ENCODE results near the gene MAML1.

Gene MAML1

DNA sequence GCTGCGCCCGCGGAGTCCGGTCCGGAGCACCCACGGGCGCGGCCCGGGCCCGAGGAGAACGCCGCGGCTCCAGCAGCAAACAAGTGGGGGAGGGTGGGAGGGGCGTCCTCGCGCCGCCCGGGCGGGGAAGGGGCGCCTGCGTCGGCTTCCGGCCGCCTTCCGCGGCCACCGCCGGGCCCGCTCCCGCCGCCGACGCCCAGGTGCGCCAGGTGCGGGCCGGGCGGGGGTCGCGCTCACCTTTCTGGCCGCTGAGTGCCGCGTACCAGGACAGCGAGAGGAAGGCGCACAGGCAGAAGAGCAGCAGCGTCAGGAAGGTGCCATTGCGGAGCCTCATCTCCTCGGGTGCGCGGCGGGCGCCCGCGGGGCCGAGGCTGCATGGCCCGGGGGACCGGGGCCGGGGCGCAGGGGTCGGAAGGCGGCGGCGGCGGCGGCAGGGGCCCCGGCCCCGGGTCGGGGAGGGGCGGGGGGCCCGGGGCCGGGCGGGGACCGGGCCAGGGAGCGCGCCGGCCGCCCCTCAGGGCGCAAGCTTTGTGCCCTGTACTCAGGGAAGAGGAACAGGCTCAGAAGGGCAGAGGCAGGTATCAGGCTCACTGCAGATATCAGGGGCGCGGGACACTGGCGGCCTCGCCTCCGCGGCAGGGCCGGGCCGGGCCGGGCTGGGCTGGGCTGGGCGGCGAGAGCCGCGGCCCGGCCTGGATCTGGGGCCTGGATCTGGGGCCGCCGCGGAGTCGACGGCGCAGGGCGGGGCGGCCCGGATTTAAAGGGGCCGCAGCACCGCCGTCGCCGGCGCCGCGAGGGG is 73.8 kb downstream of the MAML1 start, which contains the start of gene MGAT4B:
TSS of gene MGAT4B (minus strand) at position 617 of the 799 bp plus-strand sequence. CDS start at position 334, 283 bp downstream.
- Histone ChIP-seq H3K4me2 (ENCODE audit: low read depth, low read length, poor library complexity, severe bottlenecking) (peak within 1 kb of the TSS; percentile 85), H3K4me1 (ENCODE audit: insufficient read depth, low read length, poor library complexity, severe bottlenecking) (peaks cover 14% of the 10 kb centered on the region), H3K79me2 (ENCODE audit: insufficient read depth, low read length) (peaks cover 18% of the 10 kb centered on the region), H2AFZ (ENCODE audit: low read length) (peak within 1 kb of the TSS; percentile 67; the same call in 1 of the 2 replicates), H3K9ac (ENCODE audit: low read depth, low read length, poor library complexity, severe bottlenecking) (peak within 1 kb of the TSS; percentile 72), H3K27me3 (ENCODE audit: insufficient read depth, low read length, poor library complexity, severe bottlenecking) (no peaks in the 10 kb centered on the region), H4K20me1 (ENCODE audit: insufficient read depth, low read length, poor library complexity, severe bottlenecking) (peaks cover 14% of the 10 kb centered on the region), H3K4me3 (ENCODE audit: low read length, poor library complexity, severe bottlenecking) (peak within 1 kb of the TSS; percentile 73), H3K9me3 (ENCODE audit: insufficient read depth, low read depth, low read length) (no peaks in the 10 kb centered on the region), H3K36me3 (ENCODE audit: insufficient read depth, low read length) (no peaks in the 10 kb centered on the region), H3F3A (ENCODE audit: low read depth) (no peaks in the 10 kb centered on the region), H3K9me2 (replicated peaks; ENCODE audit: low read depth, low read length) (no peaks in the 10 kb centered on the region)
- TF ChIP-seq, protein P1, sequence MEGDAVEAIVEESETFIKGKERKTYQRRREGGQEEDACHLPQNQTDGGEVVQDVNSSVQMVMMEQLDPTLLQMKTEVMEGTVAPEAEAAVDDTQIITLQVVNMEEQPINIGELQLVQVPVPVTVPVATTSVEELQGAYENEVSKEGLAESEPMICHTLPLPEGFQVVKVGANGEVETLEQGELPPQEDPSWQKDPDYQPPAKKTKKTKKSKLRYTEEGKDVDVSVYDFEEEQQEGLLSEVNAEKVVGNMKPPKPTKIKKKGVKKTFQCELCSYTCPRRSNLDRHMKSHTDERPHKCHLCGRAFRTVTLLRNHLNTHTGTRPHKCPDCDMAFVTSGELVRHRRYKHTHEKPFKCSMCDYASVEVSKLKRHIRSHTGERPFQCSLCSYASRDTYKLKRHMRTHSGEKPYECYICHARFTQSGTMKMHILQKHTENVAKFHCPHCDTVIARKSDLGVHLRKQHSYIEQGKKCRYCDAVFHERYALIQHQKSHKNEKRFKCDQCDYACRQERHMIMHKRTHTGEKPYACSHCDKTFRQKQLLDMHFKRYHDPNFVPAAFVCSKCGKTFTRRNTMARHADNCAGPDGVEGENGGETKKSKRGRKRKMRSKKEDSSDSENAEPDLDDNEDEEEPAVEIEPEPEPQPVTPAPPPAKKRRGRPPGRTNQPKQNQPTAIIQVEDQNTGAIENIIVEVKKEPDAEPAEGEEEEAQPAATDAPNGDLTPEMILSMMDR (conservative IDR thresholded peaks at IDR 0.05; ENCODE audit: low read length) = no peak
- TF ChIP-seq EZH2phosphoT487 (IDR thresholded peaks at IDR 0.05; ENCODE audit: borderline replicate concordance) = no peak

DNA sequence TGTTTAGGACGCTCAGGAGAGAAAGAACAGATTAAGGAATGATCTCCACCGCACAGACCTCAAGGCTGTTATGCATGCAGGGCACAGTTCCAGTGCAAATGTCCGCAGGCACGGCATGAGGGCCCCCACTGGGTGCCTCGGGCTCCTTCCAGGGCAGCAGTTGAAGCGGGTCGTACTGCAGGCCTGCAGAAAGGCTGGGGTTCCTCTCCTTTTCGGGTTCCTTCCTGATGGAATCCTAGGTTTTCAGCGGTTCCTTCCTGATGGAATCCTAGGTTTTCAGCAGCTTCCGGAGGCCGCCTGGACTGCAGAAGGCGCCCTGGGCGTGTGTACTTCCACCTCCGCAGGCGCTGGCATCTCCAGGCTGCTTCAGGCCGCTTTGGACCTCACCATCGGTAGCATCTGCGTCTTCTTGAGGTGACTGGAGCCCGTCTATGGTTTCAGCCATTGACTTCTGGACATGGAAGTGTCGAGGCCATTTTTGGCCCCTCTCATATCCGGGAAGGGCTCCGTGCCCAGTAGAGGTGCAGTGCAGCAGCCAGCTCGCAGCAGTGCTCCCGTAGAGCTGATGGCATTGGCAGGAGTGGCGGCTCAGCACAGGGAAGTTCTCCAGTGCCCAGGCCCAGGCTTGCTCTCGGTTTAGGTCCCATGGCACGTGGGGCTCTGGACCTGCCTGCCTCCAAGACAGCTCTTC is 79.7 kb downstream of the MAML1 start:
- Histone ChIP-seq H3K36me3 (ENCODE audit: insufficient read depth, low read length) (no peaks in the 10 kb centered on the region), H2AFZ (ENCODE audit: low read length) (no peak overlapping the region), H3K79me2 (ENCODE audit: insufficient read depth, low read length) (no peaks in the 10 kb centered on the region), H3K4me2 (ENCODE audit: low read depth, low read length, poor library complexity, severe bottlenecking) (no peak overlapping the region), H4K20me1 (ENCODE audit: insufficient read depth, low read length, poor library complexity, severe bottlenecking) (no peaks in the 10 kb centered on the region), H3K4me1 (ENCODE audit: insufficient read depth, low read length, poor library complexity, severe bottlenecking) (no peaks in the 10 kb centered on the region), H3K27me3 (ENCODE audit: insufficient read depth, low read length, poor library complexity, severe bottlenecking) (no peaks in the 10 kb centered on the region), H3F3A (ENCODE audit: low read depth) (no peaks in the 10 kb centered on the region), H3K4me3 (ENCODE audit: low read length, poor library complexity, severe bottlenecking) (no peak overlapping the region), H3K9me3 (ENCODE audit: insufficient read depth, low read depth, low read length) (no peaks in the 10 kb centered on the region), H3K9ac (ENCODE audit: low read depth, low read length, poor library complexity, severe bottlenecking) (no peak overlapping the region), H3K9me2 (replicated peaks; ENCODE audit: low read depth, low read length) (no peaks in the 10 kb centered on the region)
- TF ChIP-seq EZH2phosphoT487 (IDR thresholded peaks at IDR 0.05; ENCODE audit: borderline replicate concordance) = no peak
- TF ChIP-seq, protein P1 (conservative IDR thresholded peaks at IDR 0.05; ENCODE audit: low read length) = no peak

DNA sequence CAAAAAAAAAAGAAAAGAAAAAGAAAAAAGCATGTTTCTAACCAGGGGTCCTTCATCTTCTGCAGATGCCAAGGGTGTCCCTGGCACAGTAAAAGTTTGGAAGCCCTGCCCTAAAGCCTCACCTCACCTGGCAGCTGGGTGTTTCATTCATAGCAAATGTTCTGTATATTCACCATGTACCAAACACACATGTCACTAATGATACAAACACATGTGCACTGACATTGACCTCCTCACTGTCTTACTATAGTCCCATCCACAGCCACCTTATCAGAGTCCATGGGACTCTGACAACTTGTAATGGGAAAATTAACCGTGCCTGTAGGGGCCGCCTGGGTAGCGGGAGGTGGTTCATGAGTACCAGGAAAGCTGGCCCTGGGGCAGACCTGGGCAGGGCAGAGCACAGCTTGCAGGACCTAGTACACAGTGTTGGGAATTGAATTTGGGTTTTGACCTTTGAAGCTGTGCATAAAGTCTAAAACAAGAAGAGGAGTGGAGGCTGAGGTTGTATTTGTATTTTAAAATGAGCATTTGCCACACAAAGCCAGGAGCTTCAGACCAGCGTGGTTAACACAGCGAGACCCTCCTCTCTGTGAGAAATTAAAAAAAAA is 80.5 kb downstream of the MAML1 start:
- no peaks in the 10 kb centered on the region for H3K27me3 ChIP-seq (ENCODE audit: insufficient read depth, low read length, poor library complexity, severe bottlenecking)
- H3K4me2 ChIP-seq (ENCODE audit: low read depth, low read length, poor library complexity, severe bottlenecking) = no peak overlapping the region
- no peak overlapping the region for H3K4me3 ChIP-seq (ENCODE audit: low read length, poor library complexity, severe bottlenecking)
- no peaks in the 10 kb centered on the region for H3F3A ChIP-seq (ENCODE audit: low read depth)
- no peaks in the 10 kb centered on the region for H3K79me2 ChIP-seq (ENCODE audit: insufficient read depth, low read length)
- H2AFZ ChIP-seq (ENCODE audit: low read length) = no peak overlapping the region
- TF ChIP-seq, protein P1 (conservative IDR thresholded peaks at IDR 0.05; ENCODE audit: low read length) = no peak
- no peak for TF ChIP-seq EZH2phosphoT487 (IDR thresholded peaks at IDR 0.05; ENCODE audit: borderline replicate concordance)
- H4K20me1 ChIP-seq (ENCODE audit: insufficient read depth, low read length, poor library complexity, severe bottlenecking) = no peaks in the 10 kb centered on the region
- no peak overlapping the region for H3K9ac ChIP-seq (ENCODE audit: low read depth, low read length, poor library complexity, severe bottlenecking)
- no peaks in the 10 kb centered on the region for H3K36me3 ChIP-seq (ENCODE audit: insufficient read depth, low read length)
- no peaks in the 10 kb centered on the region for H3K9me3 ChIP-seq (ENCODE audit: insufficient read depth, low read depth, low read length)
- no peaks in the 10 kb centered on the region for H3K4me1 ChIP-seq (ENCODE audit: insufficient read depth, low read length, poor library complexity, severe bottlenecking)
- no peaks in the 10 kb centered on the region for H3K9me2 ChIP-seq (replicated peaks; ENCODE audit: low read depth, low read length)

Data from Loucy (cell line).